Right atrium auricular region (tissue), 2 donors: Measurements from ENCODE around the gene COL13A1. TPM values are rescaled to one million over a fixed set of nuclear protein-coding genes. Genes with fewer than 3 reads are reported as not detected.
A peak's percentile ranks its signal among the peaks of the same experiment; 100 is the strongest.

Source experiments
- DNase-seq: peaks from one replicate; pipeline ENCODE4 v3.0.0-alpha.2; 2019; ENCODE audit warnings: low spot score
- H3K27ac ChIP-seq, 2 donors: fragments of 200-600 bp; sonication (generic); 1 replicate in 1 of 2; 2 replicates in 1 of 2; pipeline ENCODE4 v1.5.1; 2016 to 2019
- H3K27me3 ChIP-seq, 2 donors: fragments of 200-600 bp; sonication (generic); one replicate each; pipeline versions ENCODE4 v1.5.1 to v1.6.0; 2017 to 2019
- H3K36me3 ChIP-seq: fragments of 200-600 bp; sonication (generic); one replicate; pipeline ENCODE4 v1.5.1; 2016
- H3K4me1 ChIP-seq, 2 donors: fragments of 200-600 bp; sonication (generic); one replicate each; pipeline versions ENCODE4 v1.5.1 to v1.6.0; 2017 to 2019
- H3K4me3 ChIP-seq, 2 donors: fragments of 200-600 bp; sonication (generic); 1 replicate in 1 of 2; 2 replicates in 1 of 2; pipeline ENCODE4 v1.5.1; 2017 to 2019; ENCODE audit warnings: mild to moderate bottlenecking in 1 of 2, moderate library complexity in 1 of 2
- H3K9me3 ChIP-seq, 2 donors: fragments of 200-600 bp; sonication (generic); one replicate each; pipeline ENCODE4 v1.5.1; 2019
- CTCF ChIP-seq, 2 donors: fragments of 200-600 bp; sonication (generic); IDR thresholded peaks; one replicate each; pipeline ENCODE4 v1.5.1; 2019; ENCODE audit warnings: antibody characterized with exemption in 2 of 2
- total RNA-seq, 2 donors: library from RNA; depleted of rRNA; stranded (reverse); fragments of >200 nt; gene quantifications; one replicate each; pipeline ENCODE4 v1.1.0, GENCODE V29; 2016

The COL13A1 gene
- total RNA-seq, 2 donors from 2014 or later: 5.7 to 11.8 TPM

GRCh38 chr10:69801094-69801433, 642 bp upstream of the COL13A1 start:
- no peaks in the 10 kb centered on the region for H3K9me3 ChIP-seq
- peaks cover 0 to 27% of the 10 kb centered on the region in 2 donors for H3K4me1 ChIP-seq
- peak; percentile 61 for DNase-seq
- no peaks in the 10 kb centered on the region for H3K36me3 ChIP-seq
- H3K4me3 ChIP-seq: peak overlapping the region; percentile 52 to 53
- H3K27ac ChIP-seq: peak overlapping the region; percentile 71 to 81
- no peaks in the 10 kb centered on the region for H3K27me3 ChIP-seq
- TF ChIP-seq CTCF (IDR thresholded peaks at IDR 0.05): peak; percentile 29 to 63

- Histone ChIP-seq H3K36me3 (no peaks in the 10 kb centered on the region), H3K4me1 (peaks cover 0 to 27% of the 10 kb centered on the region in 2 donors), H3K9me3 (no peaks in the 10 kb centered on the region), H3K27ac (peak overlapping the region; percentile 71 to 81), H3K27me3 (no peaks in the 10 kb centered on the region), H3K4me3 (peak overlapping the region; percentile 52 to 53)
- no peak for DNase-seq
- peak in 1 of 2 donors; percentile 41 for TF ChIP-seq CTCF (IDR thresholded peaks at IDR 0.05)
Measured at GRCh38 chr10:69802424-69803161, 887 bp downstream of the COL13A1 start.

GRCh38 chr10:69803809-69804208, 2.1 kb downstream of the COL13A1 start:
- Histone ChIP-seq H3K4me3 (no peak overlapping the region), H3K27ac (peak overlapping the region in 1 of 2 donors; percentile 81), H3K9me3 (no peaks in the 10 kb centered on the region), H3K4me1 (peaks cover 0 to 27% of the 10 kb centered on the region in 2 donors), H3K36me3 (no peaks in the 10 kb centered on the region), H3K27me3 (no peaks in the 10 kb centered on the region)
- no peak for DNase-seq
- no peak for TF ChIP-seq CTCF (IDR thresholded peaks at IDR 0.05)

- Histone ChIP-seq H3K36me3 (no peaks in the 10 kb centered on the region), H3K27ac (no peak overlapping the region), H3K27me3 (no peaks in the 10 kb centered on the region), H3K4me1 (peaks cover 0 to 27% of the 10 kb centered on the region in 2 donors), H3K4me3 (no peak overlapping the region), H3K9me3 (no peaks in the 10 kb centered on the region)
- TF ChIP-seq CTCF (IDR thresholded peaks at IDR 0.05): no peak
- no peak for DNase-seq
Measured at GRCh38 chr10:69804775-69805174, 3.1 kb downstream of the COL13A1 start.

GRCh38 chr10:69807122-69807521, 5.4 kb downstream of the COL13A1 start:
- DNase-seq: no peak
- Histone ChIP-seq H3K4me3 (no peak overlapping the region), H3K27me3 (no peaks in the 10 kb centered on the region), H3K4me1 (peaks cover 0 to 14% of the 10 kb centered on the region in 2 donors), H3K27ac (no peak overlapping the region), H3K9me3 (no peaks in the 10 kb centered on the region), H3K36me3 (no peaks in the 10 kb centered on the region)
- TF ChIP-seq CTCF (IDR thresholded peaks at IDR 0.05): no peak

- Histone ChIP-seq H3K4me1 (peaks cover 0 to 8% of the 10 kb centered on the region in 2 donors), H3K27me3 (no peaks in the 10 kb centered on the region), H3K4me3 (no peak overlapping the region), H3K9me3 (no peaks in the 10 kb centered on the region), H3K27ac (no peak overlapping the region), H3K36me3 (no peaks in the 10 kb centered on the region)
- DNase-seq: no peak
- TF ChIP-seq CTCF (IDR thresholded peaks at IDR 0.05): no peak
Measured at GRCh38 chr10:69807696-69808095, 6.0 kb downstream of the COL13A1 start.
